Renal pelvis (tissue), 4 donors: ENCODE measurements around the gene BTBD9. TPM values are rescaled to one million over a fixed set of nuclear protein-coding genes. Genes with fewer than 3 reads are reported as not detected.

Source experiments
- DNase-seq: peaks from one replicate; pipeline ENCODE4 v3.0.0-alpha.2; 2013
- polyA plus RNA-seq, 3 donors: library from polyadenylated mRNA; unstranded; fragments of 120-200 nt; gene quantifications; one replicate each; pipeline ENCODE4 v1.2.1, GENCODE V29; 2013; ENCODE audit not compliant: insufficient read length in 3 of 3

Gene BTBD9
- polyA plus RNA-seq, 3 donors = 13.7 to 16.9 (median 16.1) TPM

DNA sequence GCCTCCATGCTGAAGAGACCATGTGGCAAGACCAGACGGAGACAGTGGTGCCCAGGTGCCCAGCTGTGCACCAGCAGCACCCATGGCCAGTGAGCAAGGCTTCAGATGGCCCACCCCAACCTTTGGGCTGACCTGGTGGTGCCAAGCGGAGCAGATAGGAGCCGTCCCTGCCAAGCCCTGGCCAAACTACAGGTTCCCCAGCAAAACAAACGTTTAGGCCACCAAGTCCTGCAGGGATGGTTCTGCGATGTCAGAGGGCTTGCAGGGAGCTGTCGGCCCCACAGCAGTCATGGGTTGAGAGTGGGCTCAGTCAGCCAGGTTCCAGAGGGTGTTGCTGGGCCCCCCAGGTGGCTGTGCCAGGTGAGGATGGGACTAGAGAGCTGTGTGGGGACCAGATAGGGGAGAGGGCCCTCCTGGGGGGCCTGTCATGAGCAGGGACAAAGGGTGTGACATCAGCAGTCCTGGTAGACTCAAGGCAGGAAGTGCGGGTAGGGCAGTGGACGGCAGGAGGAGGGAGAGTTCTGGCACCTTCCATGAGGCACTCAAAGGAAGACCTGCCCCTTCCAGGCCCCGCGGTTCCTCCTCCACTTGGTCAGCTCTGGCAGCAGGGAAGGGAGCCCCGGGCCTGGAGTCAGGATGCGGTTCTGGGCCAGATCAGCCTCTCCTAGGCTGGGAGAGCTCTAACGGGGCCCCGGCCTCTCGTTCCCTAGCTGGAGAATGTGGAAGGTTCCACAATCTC lies 477.8 kb downstream of the BTBD9 start:
- no peak for DNase-seq

DNA sequence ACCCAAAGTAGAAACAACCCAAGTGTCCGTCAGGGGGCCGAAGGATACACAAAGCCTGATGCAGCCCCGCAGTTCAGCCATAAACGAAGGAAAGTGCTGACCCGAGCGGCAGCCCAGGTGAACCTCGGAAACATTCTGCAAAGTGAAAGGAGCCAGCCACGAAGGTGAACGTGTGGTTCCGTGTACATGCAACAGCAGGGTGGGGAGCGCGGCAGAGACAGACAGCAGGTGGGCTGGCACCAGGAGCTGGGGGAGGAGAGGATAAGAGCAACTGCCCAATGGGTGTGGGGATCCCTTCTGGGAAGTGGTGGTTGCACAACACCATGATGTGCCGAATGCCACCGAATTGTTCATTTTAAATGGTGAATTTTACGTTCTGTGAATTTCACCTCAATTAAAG lies 478.4 kb downstream of the BTBD9 start:
- no peak for DNase-seq

DNA sequence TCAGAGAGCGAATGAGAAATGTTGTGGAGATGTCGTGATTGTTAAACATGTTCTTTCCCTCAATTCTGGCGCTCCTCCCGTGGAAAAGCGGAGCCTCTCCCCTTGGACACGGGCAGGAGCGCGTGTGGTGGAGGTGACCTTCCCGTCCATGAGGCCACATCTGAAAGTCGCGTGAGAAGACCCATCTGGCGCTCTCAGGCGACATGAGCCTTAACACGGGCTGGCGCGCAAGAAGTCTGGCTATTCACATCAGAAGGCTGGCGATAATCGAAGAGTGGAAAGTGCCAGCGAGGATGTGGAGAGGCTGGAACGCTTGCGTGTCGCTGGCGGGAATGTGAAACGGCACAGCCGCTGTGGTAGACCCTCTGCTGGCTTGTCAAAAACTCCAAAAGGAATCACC lies 478.9 kb downstream of the BTBD9 start:
- no peak for DNase-seq

DNA sequence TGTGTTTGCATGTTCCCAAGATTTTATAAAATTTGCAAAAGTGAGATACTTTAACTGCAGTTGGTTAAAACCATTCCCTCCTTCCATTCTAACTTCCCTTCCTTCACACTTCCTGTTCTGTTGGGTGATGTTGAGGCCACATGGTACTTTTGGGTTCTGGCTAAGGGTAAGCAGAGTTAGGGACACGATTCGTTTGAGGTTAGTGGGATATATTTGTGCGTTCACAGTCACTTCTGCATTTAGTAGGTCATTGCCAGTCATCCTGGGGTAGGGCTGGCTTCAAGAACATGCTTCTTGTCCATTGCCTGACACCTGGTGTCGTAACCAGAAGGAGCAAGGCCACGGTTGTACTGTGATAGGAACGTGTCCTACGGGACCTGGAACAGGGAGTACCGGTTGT lies 480.1 kb downstream of the BTBD9 start:
- no peak for DNase-seq

DNA sequence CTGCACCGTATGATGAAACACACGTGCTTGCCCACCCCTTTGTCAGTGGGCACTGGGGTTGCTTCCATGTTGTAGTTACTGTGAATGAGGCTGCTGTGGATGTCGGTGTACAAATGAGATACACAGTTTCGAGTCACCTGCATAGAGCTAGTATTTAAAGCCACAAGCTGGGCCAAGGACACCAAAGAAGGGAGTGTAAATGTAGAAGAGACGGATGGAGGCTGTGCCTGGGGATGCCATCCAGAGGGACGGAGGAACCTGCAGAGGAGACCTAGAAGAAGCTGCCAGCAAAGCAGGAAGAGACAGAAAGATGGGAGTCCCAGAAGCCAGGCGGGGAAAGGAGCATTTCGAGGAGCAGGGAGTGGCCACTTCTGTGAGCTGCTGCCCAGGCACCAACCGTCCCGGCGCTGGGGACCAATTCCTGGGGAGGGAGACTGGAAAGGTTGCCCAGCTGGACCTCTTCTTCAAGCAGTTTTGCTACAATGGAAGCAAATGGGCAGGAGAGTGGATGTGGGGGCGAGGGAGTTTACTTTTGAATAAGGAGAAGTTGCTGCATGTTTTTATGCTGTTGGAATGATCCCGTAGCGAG lies 480.9 kb downstream of the BTBD9 start:
- no peak for DNase-seq

DNA sequence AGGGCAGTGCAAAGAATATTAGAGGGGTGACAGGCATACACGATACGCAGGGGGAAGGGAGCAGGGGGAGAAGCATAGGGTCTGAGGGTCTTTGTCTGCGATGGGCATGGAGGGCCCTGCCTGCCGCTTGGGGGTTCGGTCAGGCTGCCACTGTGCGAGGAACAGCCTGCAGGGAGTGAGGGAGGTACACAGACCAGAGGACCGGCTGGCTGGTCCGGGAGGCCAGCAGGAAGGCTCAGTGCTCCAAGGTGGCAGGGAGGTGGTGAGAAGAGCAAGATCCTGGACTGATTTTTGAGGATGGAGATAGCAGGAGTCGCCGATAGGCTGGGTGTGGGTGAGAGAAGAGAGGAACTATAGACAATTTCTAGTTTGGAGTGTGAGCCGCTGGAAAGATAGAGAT lies 481.8 kb downstream of the BTBD9 start:
- no peak for DNase-seq

DNA sequence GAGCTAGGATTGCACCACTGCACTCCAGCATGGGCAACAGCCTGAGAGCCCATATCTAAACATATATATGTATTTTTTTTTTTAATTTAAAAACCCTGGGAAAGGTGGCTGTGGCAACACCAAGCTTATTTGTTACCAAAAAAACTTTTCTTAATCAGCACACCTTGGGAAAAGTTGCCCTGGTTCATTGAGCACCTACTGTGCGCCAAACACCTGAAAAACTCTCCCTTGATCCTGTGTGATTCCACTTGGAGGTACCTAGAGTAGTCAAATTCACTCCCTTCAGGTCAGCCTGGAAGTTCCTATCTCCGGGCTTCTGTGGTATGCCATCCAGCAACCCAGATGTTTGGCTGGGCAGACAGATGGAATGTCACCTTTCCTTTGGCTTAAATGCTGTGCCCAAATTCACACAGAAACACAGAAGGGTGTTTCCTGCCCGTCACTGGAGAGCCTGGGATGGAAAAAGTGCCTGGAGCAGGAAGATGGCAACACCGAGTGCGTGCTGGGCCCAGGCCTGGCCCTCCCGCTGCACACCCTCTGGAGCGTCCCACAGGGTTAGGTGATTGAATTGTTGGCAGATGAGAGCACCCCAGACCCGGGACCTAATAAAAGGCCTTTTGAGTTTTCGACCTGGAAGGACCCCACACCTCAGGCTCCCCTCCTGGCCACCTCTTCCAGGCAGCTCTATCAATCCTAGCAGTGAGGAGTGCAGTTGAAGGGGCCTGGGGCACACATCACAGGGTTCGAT lies 482.7 kb downstream of the BTBD9 start:
- no peak for DNase-seq

DNA sequence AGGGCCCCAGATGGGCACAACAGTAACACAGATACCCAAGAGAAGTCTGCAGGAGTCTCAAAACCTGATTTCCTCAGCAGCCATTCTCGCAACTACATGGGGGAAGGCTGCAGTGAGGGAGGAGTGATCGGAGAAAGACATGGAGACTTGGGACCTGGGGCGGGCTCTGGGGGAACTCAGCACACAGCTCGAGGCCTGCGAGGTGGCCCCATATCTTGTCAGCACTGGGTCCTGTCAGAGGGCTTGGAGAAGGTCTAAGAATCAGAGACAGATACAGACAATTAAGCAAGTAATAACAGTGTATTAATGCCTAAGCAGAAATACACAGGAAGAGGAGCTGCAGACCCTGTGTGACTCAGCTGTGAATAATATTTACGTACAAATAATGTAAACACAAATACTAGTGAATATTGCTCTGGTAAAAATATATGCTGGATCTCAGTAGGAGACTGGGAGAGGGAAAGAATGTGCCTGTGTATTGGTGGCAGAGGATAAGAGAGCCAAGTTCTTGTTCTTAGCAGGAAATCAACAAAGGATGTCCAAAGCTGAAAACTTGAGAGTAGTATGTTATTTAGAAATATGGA lies 484.0 kb downstream of the BTBD9 start:
- DNase-seq = no peak

DNA sequence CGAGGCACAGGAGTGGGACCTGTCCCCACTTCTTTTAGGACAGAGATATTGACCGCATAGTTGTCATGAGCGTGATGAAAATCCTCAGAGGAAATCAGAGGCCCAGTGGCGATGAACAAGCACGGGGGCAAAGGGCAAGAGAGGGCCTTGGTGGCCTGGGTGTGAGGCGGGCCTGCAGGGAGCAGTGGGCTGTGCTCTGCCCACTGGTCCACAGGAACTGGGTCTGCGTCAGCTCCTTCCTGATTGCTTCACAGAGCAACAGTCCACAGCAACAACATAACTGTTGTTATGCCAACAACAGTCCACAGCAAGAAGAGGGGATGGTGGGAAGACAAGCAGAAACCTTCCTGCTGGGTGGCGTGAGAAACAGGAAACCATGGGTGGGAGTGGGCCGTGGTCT lies 484.6 kb downstream of the BTBD9 start:
- DNase-seq = no peak

DNA sequence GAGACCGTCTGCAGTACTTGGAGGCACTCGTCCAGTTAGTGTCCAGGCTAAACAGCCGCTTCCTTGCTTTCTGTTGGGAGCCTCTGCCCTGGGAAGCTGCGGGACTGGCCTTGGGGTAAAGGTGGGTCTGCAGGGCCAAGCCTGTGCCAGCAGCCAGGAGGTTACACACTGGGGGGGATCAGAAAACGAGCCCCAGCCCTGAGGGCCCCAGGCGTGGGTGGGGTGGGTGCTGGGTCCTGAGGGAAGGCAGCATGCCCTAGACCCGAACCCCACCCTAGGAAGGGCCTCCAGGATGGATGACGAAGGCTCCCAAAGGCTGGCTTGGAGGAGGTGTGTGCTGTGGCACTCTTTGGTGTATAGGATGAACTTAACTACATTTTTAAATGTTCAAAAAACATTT lies 485.0 kb downstream of the BTBD9 start:
- no peak for DNase-seq

DNA sequence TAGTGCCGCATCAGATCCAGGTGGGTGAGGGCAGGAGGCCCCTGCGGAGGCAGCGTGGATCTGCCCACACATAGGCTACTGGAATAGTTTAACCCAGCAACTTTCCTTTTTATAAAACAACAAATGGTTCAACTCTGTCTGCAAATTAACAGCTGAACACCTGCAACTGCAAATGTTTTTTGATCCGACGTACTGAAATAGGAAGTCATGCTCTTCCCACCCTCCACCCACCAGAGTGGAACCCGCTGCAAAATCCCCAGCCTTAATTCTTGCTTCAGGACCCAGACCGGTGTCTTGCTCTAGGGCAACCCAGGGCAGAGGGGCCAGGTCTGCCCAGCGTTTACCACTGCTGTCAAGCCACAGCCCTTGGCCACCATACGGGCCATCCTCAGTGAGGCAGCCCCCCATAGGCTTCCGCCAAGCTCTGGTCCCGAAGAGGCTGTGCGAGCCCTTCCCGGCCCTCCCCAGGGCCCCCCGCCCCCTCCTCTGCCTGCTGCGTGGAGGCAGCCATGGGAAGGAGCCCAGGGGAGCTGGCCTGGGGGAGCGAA lies 485.9 kb downstream of the BTBD9 start:
- no peak for DNase-seq

DNA sequence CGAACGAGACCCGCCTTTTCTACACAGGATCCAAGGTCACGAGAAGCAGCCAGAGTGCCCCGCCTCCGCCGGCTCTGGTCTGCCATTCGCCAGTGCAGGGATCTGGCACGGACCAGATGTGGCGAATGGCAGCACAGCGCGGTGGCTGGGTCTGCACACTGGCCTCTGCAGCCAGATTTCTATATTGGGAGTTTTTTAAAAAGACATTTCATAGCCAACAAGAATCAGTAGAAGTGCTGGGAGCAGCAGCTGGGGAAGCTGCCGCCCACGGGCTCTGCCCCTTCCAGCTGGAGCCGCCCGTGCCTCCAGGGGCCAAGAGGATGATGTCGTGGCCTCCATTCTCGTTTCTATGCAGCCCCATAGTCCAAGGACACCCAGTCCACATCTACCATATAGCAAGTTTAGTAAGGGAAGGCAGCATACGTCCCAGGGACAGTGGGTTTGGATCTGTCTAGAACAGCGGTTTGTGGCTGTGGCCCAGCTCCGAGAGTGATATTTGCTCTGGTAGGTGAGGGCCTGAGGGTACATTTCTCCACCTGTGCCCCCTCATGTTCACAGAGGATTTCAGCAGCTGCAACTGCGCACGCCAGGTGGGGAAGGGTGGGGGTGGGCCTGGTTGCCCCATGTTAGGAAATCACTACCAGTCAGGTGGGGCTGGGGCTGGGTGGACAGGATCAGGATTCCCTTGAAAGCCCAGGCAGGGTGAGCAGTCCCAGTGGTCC lies 486.5 kb downstream of the BTBD9 start:
- no peak for DNase-seq

DNA sequence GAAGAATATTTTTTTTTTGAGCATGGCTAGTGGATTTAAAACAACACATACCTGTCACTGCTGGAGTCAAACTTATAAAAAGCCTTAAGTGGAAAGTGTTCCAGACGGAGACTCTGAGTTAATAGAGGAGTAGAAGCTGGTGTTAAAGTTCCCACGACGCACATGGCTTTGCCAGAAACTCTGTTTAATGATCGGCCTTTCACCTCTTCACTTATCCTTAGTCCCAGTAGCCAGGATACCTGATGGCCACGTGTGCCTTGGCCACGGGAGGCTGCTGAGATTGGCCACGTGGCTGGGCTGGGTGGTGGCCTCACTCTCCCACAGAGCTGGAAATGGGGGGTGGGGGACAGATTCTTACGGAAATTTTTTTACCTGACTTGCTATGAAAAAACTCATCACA lies 487.1 kb downstream of the BTBD9 start:
- no peak for DNase-seq

DNA sequence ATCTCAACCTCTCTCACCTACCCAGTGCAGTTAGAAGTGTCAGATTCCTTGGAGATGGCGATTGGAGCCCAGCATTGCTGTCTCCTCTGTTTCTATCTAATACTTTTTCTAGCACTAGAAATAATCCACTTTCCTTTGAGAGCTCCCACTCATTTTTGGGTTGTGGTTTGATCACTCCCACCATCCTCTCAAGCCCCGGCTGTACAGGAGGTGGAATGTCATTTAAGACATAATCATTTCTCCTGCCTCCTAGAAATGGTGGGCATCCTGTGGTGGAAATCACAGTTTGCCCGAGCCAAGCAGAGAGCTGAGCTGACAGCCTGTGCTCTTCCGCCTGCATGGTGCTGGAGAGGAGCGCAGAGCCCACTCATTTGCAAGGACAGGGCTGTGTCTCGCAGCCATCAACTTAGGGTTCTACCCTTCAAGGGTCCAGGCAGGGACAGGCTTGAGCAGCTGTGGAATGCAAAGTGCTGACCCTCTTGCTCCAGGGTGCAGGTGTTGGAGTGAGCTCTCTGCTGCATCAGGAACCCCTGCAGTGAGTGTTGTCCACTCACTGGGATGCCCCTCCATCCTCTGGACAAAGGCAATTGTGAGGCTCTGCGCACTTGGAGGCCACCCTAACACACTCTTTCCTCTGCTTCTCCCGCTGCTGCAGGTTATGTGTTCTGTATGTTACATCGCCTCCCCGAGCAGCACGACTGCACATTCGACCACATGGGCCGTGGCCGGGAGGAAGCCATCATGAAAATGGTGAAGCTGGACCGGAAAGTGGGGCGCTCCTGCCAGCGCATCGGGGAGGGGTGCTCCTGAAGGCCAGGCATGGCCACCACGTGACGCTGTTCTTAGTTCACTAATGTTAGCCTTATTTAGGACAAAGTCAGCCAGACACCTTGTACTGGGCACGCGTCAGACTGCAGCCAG lies 487.9 kb downstream of the BTBD9 start:
- DNase-seq = no peak

DNA sequence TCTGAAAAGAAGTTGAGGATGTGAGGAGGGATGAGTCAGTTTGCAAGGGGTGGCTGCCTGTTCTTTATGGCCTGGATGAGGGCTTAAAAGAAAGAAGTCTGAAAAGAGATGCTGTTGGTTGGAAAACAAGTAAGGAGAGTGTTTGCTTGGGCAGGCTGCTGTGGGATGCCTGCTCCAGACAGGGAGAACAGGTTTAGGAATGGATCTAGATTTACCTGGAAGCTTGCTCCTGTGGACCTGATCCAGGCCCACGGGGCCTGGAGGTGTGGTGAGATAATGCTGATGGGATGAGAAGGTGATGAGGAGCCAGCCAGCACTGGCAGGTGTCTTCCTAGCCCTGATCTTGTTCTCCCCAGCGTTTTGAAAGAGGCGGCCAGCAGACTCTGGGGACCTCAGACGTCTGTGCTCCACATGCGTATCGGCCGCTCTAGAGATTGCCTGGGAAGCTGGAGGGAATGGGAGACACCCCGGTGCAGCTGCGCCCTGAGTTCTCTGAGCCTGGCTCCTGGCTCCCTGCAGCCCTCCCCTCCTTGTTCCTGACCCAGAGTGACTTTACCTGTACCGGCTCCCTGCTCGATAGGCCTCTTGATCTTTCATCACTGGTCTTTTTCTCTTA lies 488.9 kb downstream of the BTBD9 start:
- no peak for DNase-seq

DNA sequence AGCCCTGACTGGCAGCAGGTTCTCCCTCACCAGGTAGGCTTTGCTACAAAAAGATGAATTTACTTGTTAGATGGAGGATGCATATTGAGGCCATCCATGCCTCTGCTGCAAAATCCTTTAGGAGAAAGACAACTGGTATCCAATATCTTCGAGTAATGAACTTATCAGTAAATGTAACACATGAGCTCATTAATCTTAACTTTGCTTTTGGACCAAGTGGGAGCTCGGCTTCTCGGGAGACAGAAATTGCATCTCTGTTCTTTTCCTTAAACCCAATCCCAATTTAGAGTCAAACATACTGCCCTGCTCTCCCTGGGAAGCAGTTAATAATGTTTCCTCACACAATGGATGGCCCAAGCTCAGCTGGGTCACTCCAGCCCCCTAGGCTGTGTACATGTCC lies 489.7 kb downstream of the BTBD9 start:
- DNase-seq = no peak

DNA sequence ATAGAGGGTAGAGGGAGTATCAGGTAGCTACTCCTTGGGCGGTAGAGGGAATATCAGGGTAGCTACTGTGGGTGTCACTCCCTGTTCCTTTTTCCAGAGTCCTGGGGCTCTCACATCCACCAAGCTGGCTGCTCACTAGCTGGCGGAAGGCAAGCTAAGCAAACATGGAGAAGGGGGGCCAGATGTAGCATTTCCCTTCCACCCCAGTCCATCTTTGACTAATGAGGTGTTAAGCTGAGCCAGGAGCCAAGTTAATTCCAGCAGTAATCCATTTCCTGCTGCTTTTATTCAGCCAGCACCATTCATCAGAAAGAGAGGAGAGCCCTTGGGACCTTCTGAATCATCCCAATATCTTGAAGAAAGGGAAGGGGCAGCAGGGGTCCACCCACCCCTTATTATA lies 490.2 kb downstream of the BTBD9 start:
- DNase-seq = peak; percentile 26

DNA sequence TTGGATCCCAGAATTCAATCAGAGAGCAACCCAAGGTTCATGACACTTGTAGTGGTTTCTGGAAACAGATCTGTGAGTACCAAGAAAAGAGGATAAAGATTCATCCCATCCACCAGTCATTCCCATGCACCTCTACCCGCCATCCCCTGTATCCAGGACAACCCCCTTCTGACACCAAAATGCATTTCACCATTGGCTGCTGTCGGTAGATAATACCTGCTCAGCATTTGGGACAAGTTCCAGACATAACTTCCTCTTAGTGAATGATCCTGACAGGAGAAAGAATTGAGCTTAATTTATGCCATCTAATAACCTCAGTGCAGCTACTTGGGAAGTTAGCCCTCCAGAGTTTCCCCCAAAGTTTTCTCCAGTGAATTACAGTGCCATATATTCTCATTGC lies 491.1 kb downstream of the BTBD9 start:
- no peak for DNase-seq

DNA sequence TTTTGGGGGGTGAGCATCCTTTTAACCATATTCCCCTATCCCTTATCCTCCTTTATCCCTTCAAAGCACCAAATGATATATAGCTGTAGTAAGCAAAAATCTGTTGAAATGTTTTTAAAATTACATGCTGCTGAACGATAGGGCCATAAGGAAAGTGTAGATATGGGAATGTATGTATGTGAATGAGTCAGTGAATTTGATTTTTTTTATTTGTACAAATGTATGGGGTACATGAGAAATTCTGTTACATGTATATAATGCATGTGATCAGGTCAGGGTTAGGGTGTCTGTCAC lies 493.0 kb downstream of the BTBD9 start:
- no peak for DNase-seq

DNA sequence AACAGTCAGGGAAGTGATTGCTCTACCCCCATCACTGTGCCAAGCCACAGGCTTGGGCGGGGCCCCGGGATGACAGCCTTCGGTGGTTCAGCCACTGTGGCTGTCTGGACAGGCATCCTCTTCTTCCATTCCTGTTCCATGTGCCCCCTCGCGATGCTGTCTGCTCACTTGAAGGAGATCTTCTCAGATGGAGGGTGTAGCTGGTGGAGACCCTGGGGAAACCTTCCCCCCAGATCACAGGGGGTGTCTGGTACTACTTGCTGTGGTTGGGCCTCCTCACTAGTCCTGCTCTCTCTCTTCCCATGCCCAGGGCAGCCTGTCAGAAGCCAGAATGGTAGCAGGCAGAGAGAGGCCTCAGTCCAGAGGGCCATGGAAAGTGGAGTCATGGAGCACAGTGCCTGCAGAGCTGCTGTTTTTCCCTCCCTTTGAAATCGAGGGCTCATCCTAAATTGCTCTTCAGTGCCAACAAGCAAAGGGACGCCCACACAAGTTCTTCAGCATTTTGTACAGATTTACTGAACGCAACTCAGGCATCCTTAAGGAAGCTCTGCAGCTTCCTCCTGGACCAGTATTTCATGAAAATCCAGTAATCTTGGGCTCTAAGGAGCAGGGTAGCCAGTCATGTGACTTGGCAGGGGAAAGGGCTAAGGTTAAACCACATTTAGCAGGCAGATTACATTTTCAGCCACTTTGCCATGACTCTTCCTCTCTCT lies 493.6 kb downstream of the BTBD9 start:
- DNase-seq = no peak
